ENCODE data around the gene RDH14. TPM values are rescaled to one million over a fixed set of nuclear protein-coding genes. Genes with fewer than 3 reads are reported as not detected.

Gene RDH14
- total RNA-seq, 1 experiment from 2014 or later = 15.4 TPM

- no peaks in the 10 kb centered on the region for H3K36me3 ChIP-seq (ENCODE audit: control insufficient read depth, insufficient read depth, low read length)
- intact Hi-C loops (cut with micrococcal nuclease; ENCODE audit: unreplicated experiment) (loop anchor here (2.0 to 5.0 kb wide), 3 partner anchors 232 to 1343 kb away; no protein-coding TSS in a partner anchor), in situ Hi-C loops (cut with HindIII; ENCODE audit: low pct_unique_long_range_greater_than_20kb, low sequenced_read_pairs) (no loop called here)
- H3K27me3 ChIP-seq (ENCODE audit: control insufficient read depth, insufficient read depth, low read length) = no peaks in the 10 kb centered on the region; the same call in 1 of the 2 replicates
- ChIA-PET CTCF (interaction anchor here (0.7 kb wide), 1 partner anchor 1214 kb away, joined by 3 read pairs; no protein-coding TSS in a partner anchor), POLR2A (no interaction called here)
- peaks cover 3% of the 10 kb centered on the region; the same call in 1 of the 2 replicates for H3K4me1 ChIP-seq (ENCODE audit: control insufficient read depth, insufficient read depth, low read length)
- DNase-seq (ENCODE audit: low read depth, low spot score) (no peak), ATAC-seq (no peak)
- H3K9me3 ChIP-seq (ENCODE audit: control insufficient read depth, insufficient read depth, low read depth, low read length) = no peaks in the 10 kb centered on the region
- no peak overlapping the region for H3K27ac ChIP-seq (ENCODE audit: low read length)
- H3K4me3 ChIP-seq (ENCODE audit: low read depth in 2 of 2, low read length in 2 of 2) = no peak overlapping the region; a peak in 1 of 4 replicates
- BruUV-seq (replicated peaks) = no TSS peak
- TF ChIP-seq SIN3A (IDR thresholded peaks at IDR 0.05; ENCODE audit: borderline replicate concordance, insufficient read depth, low read depth, low read length) = no peak
- TF ChIP-seq CTCF (IDR thresholded peaks at IDR 0.05) = no peak
- no peak for TF ChIP-seq TCF7L2 (IDR thresholded peaks at IDR 0.05; ENCODE audit: low read depth, low read length)
- no peak for TF ChIP-seq POLR2AphosphoS5 (IDR thresholded peaks at IDR 0.05; ENCODE audit: low read depth, low read length)
- TF ChIP-seq REST (IDR thresholded peaks at IDR 0.05; ENCODE audit: insufficient read depth in 1 of 2, low read depth in 2 of 2, low read length in 1 of 2) = no peak
Observed at GRCh38 chr2:18519914-18520450, 40.5 kb downstream of the RDH14 start.

GRCh38 chr2:18518116-18519111 lies 42.0 kb downstream of the RDH14 start:
- DNase-seq (ENCODE audit: low read depth, low spot score) = no peak
- BruUV-seq (replicated peaks) = no TSS peak

More at GRCh38 chr2:18518116-18519111, 42.0 kb downstream of the RDH14 start:
- in situ Hi-C loops (cut with HindIII; ENCODE audit: low pct_unique_long_range_greater_than_20kb, low sequenced_read_pairs) (no loop called here), intact Hi-C loops (cut with micrococcal nuclease; ENCODE audit: unreplicated experiment) (no loop called here)
- H3K4me1 ChIP-seq (ENCODE audit: control insufficient read depth, insufficient read depth, low read length) = peaks cover 3% of the 10 kb centered on the region; the same call in 1 of the 2 replicates
- H3K36me3 ChIP-seq (ENCODE audit: control insufficient read depth, insufficient read depth, low read length) = no peaks in the 10 kb centered on the region
- ChIA-PET CTCF (interaction anchor here (0.6 to 0.7 kb wide), 3 partner anchors 11 to 906 kb away, joined by 3 read pairs; no protein-coding TSS in a partner anchor), POLR2A (interaction anchor here (0.7 kb wide), 1 partner anchor 120 kb away, joined by 3 read pairs; no protein-coding TSS in a partner anchor)
- H3K9me3 ChIP-seq (ENCODE audit: control insufficient read depth, insufficient read depth, low read depth, low read length) = no peaks in the 10 kb centered on the region
- TF ChIP-seq SIN3A (IDR thresholded peaks at IDR 0.05; ENCODE audit: borderline replicate concordance, insufficient read depth, low read depth, low read length) (no peak), REST (IDR thresholded peaks at IDR 0.05; ENCODE audit: insufficient read depth in 1 of 2, low read depth in 2 of 2, low read length in 1 of 2) (no peak)
- no peaks in the 10 kb centered on the region; the same call in 1 of the 2 replicates for H3K27me3 ChIP-seq (ENCODE audit: control insufficient read depth, insufficient read depth, low read length)
- no peak overlapping the region for H3K27ac ChIP-seq (ENCODE audit: low read length)
- no peak overlapping the region for H3K4me3 ChIP-seq (ENCODE audit: low read depth in 2 of 2, low read length in 2 of 2)
- no peak for ATAC-seq
